Umbilical cord (tissue), 2 donors: Measurements from ENCODE around the gene BLVRB. TPM values are rescaled to one million over a fixed set of nuclear protein-coding genes. Genes with fewer than 3 reads are reported as not detected.
"Not testable (repeated sequence)": the region's sequence is repeated elsewhere in the genome, so short reads cannot be mapped to it uniquely, and the experiment has no call there.

ENCODE experiments used
- DNase-seq: peaks from one replicate; pipeline ENCODE4 v3.0.0-alpha.2; 2015; ENCODE audit warnings: low spot score
- total RNA-seq: library from RNA; depleted of rRNA; stranded (reverse); fragments of >200 nt; gene quantifications from one replicate; pipeline ENCODE4 v1.2.3, GENCODE V29; 2014; ENCODE audit warnings: low replicate concordance; ENCODE audit not compliant: insufficient read depth

The BLVRB gene
- total RNA-seq, 1 donor from 2014 or later: 92.9 TPM

- no peak for DNase-seq
These were observed 24.3 kb upstream of the BLVRB start for GRCh38 chr19:40489882-40490230.

- DNase-seq: no peak
These were observed 20.5 kb upstream of the BLVRB start for GRCh38 chr19:40486017-40486416.

GRCh38 chr19:40475878-40476644 is 10.5 kb upstream of the BLVRB start:
- not testable (repeated sequence) for DNase-seq

DNA sequence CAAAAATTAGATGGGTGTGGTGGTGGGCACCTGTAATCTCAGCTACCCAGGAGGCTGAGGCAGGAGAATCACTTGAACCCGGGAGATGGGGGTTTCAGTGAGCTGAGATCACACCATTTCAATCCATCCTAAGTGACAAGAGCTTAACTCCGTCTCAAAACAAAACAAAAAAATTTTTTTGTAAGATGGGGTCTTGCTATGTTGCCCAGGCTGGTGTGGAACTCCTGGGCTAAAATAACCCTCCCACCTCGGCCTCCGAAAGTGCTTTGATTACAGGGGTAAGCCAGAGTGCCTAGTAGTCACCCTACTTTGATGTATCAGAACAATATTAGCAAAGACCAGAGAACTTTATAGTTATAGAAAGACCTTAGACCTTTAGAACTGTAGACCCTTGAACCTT is 9.2 kb upstream of the BLVRB start:
- DNase-seq: no peak

DNA sequence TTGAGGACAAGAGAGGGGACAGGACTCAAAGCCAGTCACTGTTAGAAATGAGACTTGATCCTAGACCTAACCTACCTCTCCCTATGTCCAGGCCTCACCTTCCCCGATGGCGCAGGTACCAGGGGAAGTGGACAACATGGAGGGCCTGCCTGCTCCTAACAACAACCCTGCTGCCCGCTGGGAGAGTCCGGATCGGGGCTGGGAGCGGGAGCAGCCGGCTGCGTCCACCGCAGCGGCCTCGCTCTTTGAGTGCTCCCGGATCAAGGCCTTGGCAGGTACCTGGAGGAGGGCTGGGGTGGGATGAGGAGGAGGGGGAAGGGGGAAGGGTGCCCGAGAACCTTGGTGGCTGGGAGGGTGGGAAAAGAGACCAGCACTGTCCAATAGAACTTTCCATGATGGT is 7.0 kb upstream of the BLVRB start:
- DNase-seq: no peak

DNA sequence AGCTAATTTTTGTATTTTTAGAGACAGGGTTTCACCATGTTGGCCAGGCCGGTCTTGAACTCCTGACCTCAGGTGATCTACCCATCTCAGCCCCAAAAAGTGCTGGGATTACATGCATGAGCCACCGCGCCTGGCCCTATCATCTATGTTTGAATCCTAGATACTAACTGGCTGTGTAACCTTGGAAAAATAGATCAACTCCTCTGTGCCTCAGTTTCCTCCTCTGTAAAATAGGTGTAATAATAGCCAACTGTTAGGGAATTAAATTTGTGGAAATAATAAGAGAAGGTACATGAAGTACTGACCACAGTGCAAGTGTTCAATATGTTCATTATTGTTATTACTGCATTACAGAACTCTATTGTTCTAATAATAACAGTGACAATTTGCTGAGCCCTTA is 5.6 kb upstream of the BLVRB start:
- no peak for DNase-seq

DNA sequence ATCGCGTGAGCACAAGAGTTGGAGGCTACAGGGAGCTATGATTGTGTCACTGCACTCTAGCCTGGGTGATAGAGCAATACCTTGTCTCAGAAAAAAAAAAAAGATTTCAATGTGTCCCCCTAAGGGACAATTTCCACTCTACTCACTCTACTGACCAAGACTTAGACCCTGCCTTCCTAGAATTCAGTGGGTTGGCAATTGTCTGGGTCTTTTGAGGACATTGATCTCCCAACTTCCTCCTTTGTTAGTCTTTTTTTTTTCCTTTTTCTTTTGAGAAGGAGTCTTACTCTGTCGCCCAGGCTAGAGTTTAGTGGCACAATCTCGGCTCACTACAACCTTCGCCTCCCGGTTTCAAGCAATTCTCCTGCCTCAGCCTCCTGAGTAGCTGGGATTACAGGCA is 3.5 kb upstream of the BLVRB start:
- no peak for DNase-seq

DNA sequence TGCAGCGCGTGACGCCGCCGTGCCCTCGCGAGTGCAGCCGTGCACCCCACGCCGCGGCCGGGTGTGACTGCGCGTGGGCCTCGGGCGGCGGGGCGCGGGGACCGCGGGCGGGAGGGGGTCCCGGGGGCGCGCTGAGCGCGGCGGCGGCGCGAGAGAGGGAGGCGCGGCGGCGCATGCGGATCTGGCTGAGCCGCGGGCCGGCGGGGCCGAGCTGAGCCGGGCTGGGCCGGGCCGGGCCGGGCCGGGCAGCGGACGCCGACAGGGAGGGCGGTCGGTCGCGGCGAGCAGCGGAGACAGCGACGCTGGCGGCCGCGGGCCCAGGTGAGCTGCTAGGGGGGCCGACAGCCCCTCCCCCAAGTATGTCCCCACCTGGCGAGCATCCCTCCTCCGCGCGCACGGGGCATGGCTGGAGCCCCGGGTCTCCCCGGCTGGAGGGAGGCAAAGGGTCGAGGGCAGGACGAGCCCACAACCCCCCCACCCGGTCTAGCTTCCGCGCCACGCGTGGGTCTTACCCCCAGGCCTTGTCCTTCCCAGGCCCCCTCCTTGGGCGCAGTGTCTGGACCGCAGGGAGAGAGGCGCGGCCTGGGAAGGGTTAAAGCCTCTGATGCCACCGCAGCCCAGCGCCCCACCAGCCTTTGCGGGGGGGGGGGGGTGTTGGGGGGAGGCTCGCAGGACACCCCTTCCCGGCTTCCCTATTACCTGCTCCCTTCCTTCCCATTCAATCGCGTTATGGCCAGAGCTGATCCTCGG is 1.6 kb upstream of the BLVRB start, which contains the start of gene SPTBN4:
SPTBN4 (plus strand) TSS at position 17 of the 750 bp plus-strand sequence. CDS start 5,621 bp downstream, outside the sequence.
- DNase-seq: no peak

GRCh38 chr19:40466219-40466984 is 857 bp upstream of the BLVRB start:
- DNase-seq: no peak

DNA sequence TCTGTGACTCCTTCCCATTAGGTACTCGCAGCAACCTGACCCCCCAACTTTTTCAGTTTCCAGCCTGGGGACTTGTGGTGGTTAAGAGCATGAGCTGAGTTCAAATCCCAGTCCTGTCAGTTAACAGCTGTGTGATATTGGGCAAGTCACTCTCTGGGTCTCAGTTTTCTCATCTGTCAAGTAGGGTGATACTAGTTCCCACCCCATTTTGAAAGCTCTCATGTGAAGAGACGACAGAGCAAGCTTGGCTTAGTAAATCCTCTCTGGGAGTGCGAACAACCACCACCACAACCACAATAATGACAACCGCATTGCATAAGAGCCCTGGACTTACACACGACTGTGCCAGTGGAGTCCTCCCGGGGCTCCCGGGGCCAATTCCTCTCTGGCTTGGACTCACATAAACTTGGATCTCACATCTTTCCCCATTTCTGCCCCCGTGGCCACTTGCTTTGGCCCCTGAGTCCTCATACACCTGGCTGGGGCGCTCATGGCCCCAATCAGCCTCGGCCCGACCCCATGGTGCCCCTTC is 454 bp downstream of the BLVRB start:
- peak; percentile 45 for DNase-seq

DNA sequence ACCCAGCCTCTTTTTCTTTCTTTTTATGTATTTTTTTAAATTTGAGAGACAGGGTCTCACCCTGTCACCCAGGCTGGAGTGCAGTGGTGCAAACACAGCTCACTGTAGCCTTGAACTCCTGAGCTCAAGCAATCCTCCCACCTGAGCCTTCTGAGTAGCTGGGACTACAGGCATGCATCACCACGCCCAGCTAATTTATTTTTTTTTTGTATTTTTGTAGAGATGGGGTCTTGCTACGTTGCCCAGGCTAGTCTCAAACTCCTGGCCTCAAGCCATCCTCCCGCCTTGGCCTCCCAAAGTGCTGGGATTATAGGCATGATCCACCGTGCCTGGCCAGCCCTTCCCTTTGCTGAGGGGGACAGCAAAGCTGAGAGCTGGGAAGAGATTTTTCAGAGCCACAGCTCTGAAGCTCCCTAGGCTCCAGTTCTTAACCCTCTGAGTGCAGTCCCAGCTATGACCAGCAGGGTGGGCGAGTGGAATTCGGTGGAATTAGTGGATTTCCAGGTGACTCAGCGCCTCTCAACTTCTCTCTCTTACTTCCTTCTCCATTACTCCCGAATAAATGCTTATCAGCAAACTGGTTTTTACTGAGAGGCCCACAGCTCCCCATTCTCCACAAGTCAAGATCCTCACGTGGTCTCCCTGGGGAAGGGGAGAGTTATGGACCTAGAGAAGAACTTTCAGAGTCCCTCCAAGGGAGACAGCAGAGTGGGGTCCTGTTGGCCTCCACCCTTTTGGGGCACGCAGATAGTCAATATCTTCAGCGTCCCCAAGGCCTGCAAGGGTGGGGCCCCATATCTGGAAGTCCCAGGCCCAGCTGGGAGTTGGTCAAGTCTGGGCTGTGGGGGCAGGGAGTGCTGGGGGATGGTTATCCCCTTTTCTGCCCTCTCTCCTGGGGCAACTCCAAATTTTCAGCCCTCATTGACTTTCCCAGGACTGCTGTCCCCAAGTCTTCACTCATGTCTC is 1.2 kb downstream of the BLVRB start:
- peak; percentile 94 for DNase-seq

GRCh38 chr19:40463587-40464037 is 1.9 kb downstream of the BLVRB start:
- not testable (repeated sequence) for DNase-seq

- no peak for DNase-seq
These were observed 3.8 kb downstream of the BLVRB start for GRCh38 chr19:40461669-40462221.

GRCh38 chr19:40460185-40460584 is 5.4 kb downstream of the BLVRB start:
- DNase-seq: no peak

GRCh38 chr19:40458597-40458974 is 7.0 kb downstream of the BLVRB start:
- no peak for DNase-seq

- no peak for DNase-seq
These were observed 7.5 kb downstream of the BLVRB start for GRCh38 chr19:40457953-40458596.

DNA sequence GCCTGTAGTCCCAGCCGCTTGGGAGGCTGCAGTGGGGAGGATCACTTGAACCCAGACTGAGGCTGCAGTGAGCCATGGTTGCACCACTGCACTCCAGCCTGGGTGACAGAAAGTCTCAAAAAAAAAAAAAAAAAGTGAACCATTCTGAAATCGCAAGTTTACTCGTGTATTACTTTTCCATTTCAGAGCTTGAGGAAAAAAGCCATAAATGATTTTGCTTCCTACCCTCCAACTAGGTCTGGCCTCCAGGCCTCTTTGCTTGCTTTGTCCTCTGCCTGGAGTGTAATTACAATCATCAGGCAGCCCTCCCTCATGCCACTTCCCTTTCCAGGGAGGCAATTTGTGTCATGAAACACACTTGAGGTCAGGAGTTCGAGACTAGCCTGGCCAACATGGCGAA is 8.5 kb downstream of the BLVRB start:
- no peak for DNase-seq

DNA sequence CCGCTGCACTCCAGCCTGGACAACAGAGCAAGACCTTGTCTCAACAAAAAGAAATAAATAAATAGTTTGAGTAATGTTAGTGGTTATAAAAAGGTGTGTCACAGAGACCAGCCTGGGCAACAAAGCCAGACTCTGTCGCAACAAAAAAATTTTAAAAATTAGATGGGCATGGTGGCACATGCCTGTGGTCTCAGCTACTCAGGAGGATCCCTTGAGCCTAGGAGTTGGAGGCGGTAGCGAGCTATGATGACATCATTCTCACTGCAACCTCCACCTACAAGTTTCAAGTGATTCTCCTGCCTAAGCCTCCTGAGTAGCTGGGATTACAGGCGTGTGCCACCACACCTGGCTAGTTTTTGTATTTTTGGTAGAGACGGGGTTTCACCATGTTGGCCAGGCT is 11.6 kb downstream of the BLVRB start:
- not testable (repeated sequence) for DNase-seq

GRCh38 chr19:40453151-40453735 is 12.3 kb downstream of the BLVRB start:
- no peak for DNase-seq

DNA sequence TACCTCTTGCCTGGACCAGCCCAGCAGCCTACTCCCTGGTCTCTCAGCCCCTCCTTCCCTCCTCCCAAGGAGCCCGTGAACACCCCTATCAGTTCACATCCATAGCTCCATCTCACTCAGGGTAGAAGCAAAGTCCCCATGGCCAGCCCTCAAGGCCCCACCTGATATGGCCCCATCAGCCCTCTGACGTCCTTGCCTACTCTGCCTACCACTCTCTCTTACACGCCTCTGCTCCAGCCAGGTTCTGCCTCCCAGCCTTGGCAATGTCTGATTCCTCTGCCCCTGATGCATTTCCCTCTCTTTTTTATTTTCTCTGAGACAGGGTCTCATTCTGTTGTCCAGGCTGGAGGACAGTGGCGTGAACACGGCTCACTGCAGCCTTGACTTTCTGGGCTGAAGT is 13.5 kb downstream of the BLVRB start:
- no peak for DNase-seq
